LoVo (cell line): ENCODE measurements around the gene BIN1.

ENCODE experiments used
- DNase-seq: peaks from one replicate; pipeline ENCODE4 v3.0.0-alpha.2; 2016; ENCODE audit warnings: low spot score

The BIN1 gene

DNA sequence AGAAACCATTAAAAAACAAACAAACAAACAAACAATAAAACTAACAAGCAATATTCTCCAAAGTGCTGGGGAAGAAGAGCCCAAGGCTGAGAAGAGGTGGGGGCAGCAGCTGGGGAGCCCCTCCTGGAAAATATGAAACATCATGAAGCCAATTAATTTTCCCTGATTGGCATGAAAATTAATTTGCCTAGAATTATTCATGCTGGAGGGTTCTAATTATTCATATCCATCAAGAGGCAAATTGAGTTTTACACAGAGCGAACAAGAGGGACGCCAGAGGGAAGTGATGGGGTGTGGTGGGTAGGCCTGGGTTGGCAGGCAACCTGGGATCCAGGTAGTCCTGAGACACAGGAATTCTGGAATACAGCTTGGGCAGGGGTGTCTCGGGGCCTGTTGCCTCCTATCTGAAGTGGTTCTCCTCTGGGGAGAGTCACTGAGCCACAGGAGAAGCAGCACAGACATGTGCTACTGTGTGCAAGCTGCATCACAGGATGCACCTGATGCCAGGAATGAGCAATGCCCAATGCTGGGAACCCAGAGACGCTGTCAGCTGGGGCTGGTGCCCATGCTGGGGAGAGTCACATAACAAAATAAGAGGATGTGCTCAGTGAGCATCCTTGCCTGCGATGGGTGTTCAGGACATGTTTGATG, 107.7 kb downstream of the BIN1 start:
- no peak for DNase-seq

- DNase-seq = no peak
Measured at GRCh38 chr2:126998486-126998885, 108.5 kb downstream of the BIN1 start.
